HG03108 (cell line): ENCODE data around the gene ZNF467.

Experiments
- ATAC-seq: cut with Tn5 transposase; IDR thresholded peaks from one replicate; pipeline ENCODE4 v1.9.1; 2021; ENCODE audit warnings: moderate library complexity; ENCODE audit not compliant: unreplicated experiment

ZNF467 gene

GRCh38 chr7:149773446-149774236, at the start of gene ZNF467:
ZNF467 (minus strand) TSS chr7:149773588; CDS start chr7:149771032, 2,556 bp downstream.
- ATAC-seq = no peak

GRCh38 chr7:149822353-149822943, 49.1 kb upstream of the ZNF467 start:
- ATAC-seq = no peak

- no peak for ATAC-seq
Measured at GRCh38 chr7:149821191-149822148, 48.1 kb upstream of the ZNF467 start.

GRCh38 chr7:149820622-149821190, 47.3 kb upstream of the ZNF467 start:
- ATAC-seq = no peak

- ATAC-seq = no peak
Measured at GRCh38 chr7:149819961-149820340, 46.6 kb upstream of the ZNF467 start.

- ATAC-seq = no peak
Measured at GRCh38 chr7:149819141-149819960, 46.0 kb upstream of the ZNF467 start.

- no peak for ATAC-seq
Measured at GRCh38 chr7:149818536-149818840, 45.1 kb upstream of the ZNF467 start.

GRCh38 chr7:149817836-149818535, 44.6 kb upstream of the ZNF467 start:
- no peak for ATAC-seq

- no peak for ATAC-seq
Measured at GRCh38 chr7:149817301-149817771, 43.9 kb upstream of the ZNF467 start.

GRCh38 chr7:149816794-149817193, 43.4 kb upstream of the ZNF467 start:
- no peak for ATAC-seq

GRCh38 chr7:149816267-149816751, 42.9 kb upstream of the ZNF467 start:
- no peak for ATAC-seq

GRCh38 chr7:149815661-149816266, 42.4 kb upstream of the ZNF467 start:
- ATAC-seq = no peak

- no peak for ATAC-seq
Measured at GRCh38 chr7:149815121-149815520, 41.7 kb upstream of the ZNF467 start.

- ATAC-seq = no peak
Measured at GRCh38 chr7:149814494-149814893, 41.1 kb upstream of the ZNF467 start.

GRCh38 chr7:149813254-149814035, 40.1 kb upstream of the ZNF467 start:
- no peak for ATAC-seq

- ATAC-seq = no peak
Measured at GRCh38 chr7:149811831-149812490, 38.6 kb upstream of the ZNF467 start.

- no peak for ATAC-seq
Measured at GRCh38 chr7:149811221-149811620, 37.8 kb upstream of the ZNF467 start.

- no peak for ATAC-seq
Measured at GRCh38 chr7:149809215-149809614, 35.8 kb upstream of the ZNF467 start.
